DND-41 (cell line): ENCODE results near the gene TMEM243.

Source experiments
- ATAC-seq: fragments of 200-7000 bp; cut with Tn5 transposase; 3 replicates; pipeline ENCODE4 v1.9.1; 2021; ENCODE audit warnings: low read depth; ENCODE audit not compliant: insufficient read depth
- DNase-seq: peaks from one replicate; pipeline ENCODE4 v3.0.0-alpha.2; 2020
- H2AFZ ChIP-seq: 2 replicates; pipeline ENCODE4 v1.6.0; 2012; ENCODE audit warnings: low read depth, low read length
- H3K27ac ChIP-seq: 2 replicates; pipeline ENCODE4 v1.5.1; 2012; ENCODE audit warnings: low read length, inconsistent platforms
- H3K27me3 ChIP-seq: fragments of 200-600 bp; sonication (generic); 2 replicates; pipeline ENCODE4 v1.6.0; 2012; ENCODE audit warnings: low read length, mild to moderate bottlenecking, inconsistent platforms; ENCODE audit not compliant: insufficient read depth, poor library complexity
- H3K36me3 ChIP-seq: 2 replicates; pipeline ENCODE4 v1.5.1; 2012; ENCODE audit warnings: low read length, inconsistent platforms; ENCODE audit not compliant: insufficient read depth
- H3K4me1 ChIP-seq: 2 replicates; pipeline ENCODE4 v1.5.1; 2012; ENCODE audit warnings: mild to moderate bottlenecking, low read length; ENCODE audit not compliant: insufficient read depth
- H3K4me2 ChIP-seq: 2 replicates; pipeline ENCODE4 v1.6.0; 2012; ENCODE audit warnings: mild to moderate bottlenecking, moderate library complexity, low read length, inconsistent platforms; ENCODE audit not compliant: insufficient read depth
- H3K4me3 ChIP-seq, 2 experiments: fragments of 200-600 bp in 1 of 2; shearing (Covaris generic) in 1 of 2; 2 replicates each; pipeline ENCODE4 v1.5.1; 2012 to 2016; ENCODE audit warnings: inconsistent platforms in 2 of 2, low read length in 2 of 2, mild to moderate bottlenecking in 2 of 2, low read depth in 1 of 2, moderate library complexity in 1 of 2
- H3K79me2 ChIP-seq: 2 replicates; pipeline ENCODE4 v1.6.0; 2012; ENCODE audit warnings: low read length, inconsistent platforms; ENCODE audit not compliant: insufficient read depth
- H3K9ac ChIP-seq: 2 replicates; pipeline ENCODE4 v1.6.0; 2012; ENCODE audit warnings: low read depth, mild to moderate bottlenecking, inconsistent platforms, low read length, moderate library complexity
- H3K9me3 ChIP-seq: 2 replicates; pipeline ENCODE4 v1.5.1; 2012; ENCODE audit warnings: low read length, moderate library complexity, mild to moderate bottlenecking, inconsistent platforms; ENCODE audit not compliant: insufficient read depth, severe bottlenecking
- H4K20me1 ChIP-seq: 2 replicates; pipeline ENCODE4 v1.6.0; 2012; ENCODE audit warnings: low read length; ENCODE audit not compliant: insufficient read depth
- EZH2 ChIP-seq: IDR thresholded peaks from 3 replicates; pipeline ENCODE4 v1.6.1; 2012; ENCODE audit warnings: borderline replicate concordance, low read depth, mild to moderate bottlenecking, moderate library complexity, low read length, inconsistent platforms; ENCODE audit not compliant: severe bottlenecking
- TF ChIP-seq, protein P1 (sequence below): IDR thresholded peaks from 2 replicates; pipeline ENCODE4 v1.5.1; 2012; ENCODE audit warnings: borderline replicate concordance, low read length, moderate library complexity, mild to moderate bottlenecking; ENCODE audit not compliant: poor library complexity, severe bottlenecking; ENCODE audit errors: extremely low read depth

The TMEM243 gene

DNA sequence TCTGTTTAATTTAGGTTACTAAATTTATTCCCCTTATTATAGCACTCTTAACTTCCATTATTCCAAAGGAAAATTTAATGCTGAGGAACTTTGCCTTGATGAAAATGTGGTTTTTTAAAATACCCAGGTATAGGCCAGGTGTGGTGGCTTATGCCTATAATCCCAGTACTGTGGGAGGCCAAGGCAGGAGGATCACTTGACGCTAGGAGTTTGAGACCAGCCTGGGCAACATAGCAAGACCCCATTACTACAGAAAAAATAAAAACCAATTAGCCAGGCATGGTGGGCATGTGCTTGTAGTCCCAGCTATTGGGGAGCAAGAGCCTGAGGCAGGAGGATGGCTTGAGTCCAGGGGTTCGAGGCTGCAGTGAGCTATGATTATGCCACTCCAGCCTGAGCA, 32.4 kb downstream of the TMEM243 start:
- no peak for ATAC-seq
- no peaks in the 10 kb centered on the region for H3K9me3 ChIP-seq
- H3K4me3 ChIP-seq: no peak overlapping the region
- TF ChIP-seq EZH2: no peak
- TF ChIP-seq, protein P1, sequence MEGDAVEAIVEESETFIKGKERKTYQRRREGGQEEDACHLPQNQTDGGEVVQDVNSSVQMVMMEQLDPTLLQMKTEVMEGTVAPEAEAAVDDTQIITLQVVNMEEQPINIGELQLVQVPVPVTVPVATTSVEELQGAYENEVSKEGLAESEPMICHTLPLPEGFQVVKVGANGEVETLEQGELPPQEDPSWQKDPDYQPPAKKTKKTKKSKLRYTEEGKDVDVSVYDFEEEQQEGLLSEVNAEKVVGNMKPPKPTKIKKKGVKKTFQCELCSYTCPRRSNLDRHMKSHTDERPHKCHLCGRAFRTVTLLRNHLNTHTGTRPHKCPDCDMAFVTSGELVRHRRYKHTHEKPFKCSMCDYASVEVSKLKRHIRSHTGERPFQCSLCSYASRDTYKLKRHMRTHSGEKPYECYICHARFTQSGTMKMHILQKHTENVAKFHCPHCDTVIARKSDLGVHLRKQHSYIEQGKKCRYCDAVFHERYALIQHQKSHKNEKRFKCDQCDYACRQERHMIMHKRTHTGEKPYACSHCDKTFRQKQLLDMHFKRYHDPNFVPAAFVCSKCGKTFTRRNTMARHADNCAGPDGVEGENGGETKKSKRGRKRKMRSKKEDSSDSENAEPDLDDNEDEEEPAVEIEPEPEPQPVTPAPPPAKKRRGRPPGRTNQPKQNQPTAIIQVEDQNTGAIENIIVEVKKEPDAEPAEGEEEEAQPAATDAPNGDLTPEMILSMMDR: no peak
- H2AFZ ChIP-seq: no peak overlapping the region
- no peak overlapping the region for H3K4me2 ChIP-seq
- H3K27me3 ChIP-seq: no peaks in the 10 kb centered on the region
- H3K4me1 ChIP-seq: no peaks in the 10 kb centered on the region
- peaks cover 6% of the 10 kb centered on the region for H3K79me2 ChIP-seq
- DNase-seq: no peak
- peaks cover 3% of the 10 kb centered on the region; the same call in 1 of the 2 replicates for H4K20me1 ChIP-seq
- H3K27ac ChIP-seq: no peak overlapping the region
- peaks cover 99% of the 10 kb centered on the region for H3K36me3 ChIP-seq
- no peak overlapping the region for H3K9ac ChIP-seq

DNA sequence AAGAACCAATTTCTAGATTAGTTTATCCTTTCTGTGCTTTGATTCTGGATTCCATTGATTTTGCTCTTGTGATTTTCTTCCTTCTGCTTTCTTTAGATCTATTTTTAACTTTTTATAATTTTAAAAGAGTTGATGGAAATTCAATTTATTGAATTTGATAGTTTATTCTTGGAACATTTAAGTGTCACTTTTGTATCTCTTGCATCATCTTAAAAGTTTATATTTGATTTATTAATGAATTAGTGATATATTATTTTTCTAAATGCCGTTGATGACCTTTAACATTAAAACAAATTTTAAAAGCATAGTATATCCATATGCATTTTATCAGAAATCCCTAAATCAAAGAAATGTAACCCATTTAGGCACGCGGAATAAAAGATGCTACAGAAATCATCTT, 40.4 kb downstream of the TMEM243 start:
- H3K4me1 ChIP-seq: no peaks in the 10 kb centered on the region
- H2AFZ ChIP-seq: no peak overlapping the region
- no peak for ATAC-seq
- H3K27me3 ChIP-seq: no peaks in the 10 kb centered on the region
- no peak overlapping the region for H3K4me3 ChIP-seq
- H4K20me1 ChIP-seq: peaks cover 6% of the 10 kb centered on the region
- DNase-seq: no peak
- H3K9ac ChIP-seq: no peak overlapping the region
- H3K79me2 ChIP-seq: peaks cover 43% of the 10 kb centered on the region
- no peak for TF ChIP-seq EZH2
- TF ChIP-seq, protein P1: no peak
- peaks cover 100% of the 10 kb centered on the region for H3K36me3 ChIP-seq
- no peaks in the 10 kb centered on the region for H3K9me3 ChIP-seq
- H3K4me2 ChIP-seq: no peak overlapping the region
- H3K27ac ChIP-seq: no peak overlapping the region

DNA sequence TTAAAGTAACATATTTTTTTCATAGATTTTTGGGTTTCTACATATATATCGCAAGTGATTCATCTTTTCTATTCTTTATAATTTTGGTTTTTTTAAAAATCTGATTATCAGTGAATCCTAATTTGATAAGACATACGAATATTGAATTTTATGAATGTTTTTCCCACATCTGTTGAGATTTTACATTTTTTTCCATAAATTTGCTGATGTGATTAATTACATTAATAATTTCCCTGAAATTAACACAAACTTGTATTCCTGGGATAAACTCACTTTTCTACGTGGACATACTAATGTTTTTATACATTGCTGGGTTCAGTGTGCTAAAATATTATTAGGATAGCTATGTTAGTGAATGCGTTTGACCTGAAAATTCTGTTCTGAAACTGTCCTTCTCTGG, 41.2 kb downstream of the TMEM243 start:
- peaks cover 48% of the 10 kb centered on the region for H3K79me2 ChIP-seq

More for the DNA sequence above, 41.2 kb downstream of the TMEM243 start:
- H3K9me3 ChIP-seq: no peaks in the 10 kb centered on the region
- H3K36me3 ChIP-seq: peaks cover 100% of the 10 kb centered on the region
- no peaks in the 10 kb centered on the region for H3K27me3 ChIP-seq
- no peaks in the 10 kb centered on the region for H3K4me1 ChIP-seq
- H3K27ac ChIP-seq: no peak overlapping the region
- no peak overlapping the region for H3K9ac ChIP-seq
- H4K20me1 ChIP-seq: peaks cover 6% of the 10 kb centered on the region
- TF ChIP-seq, protein P1: no peak
- TF ChIP-seq EZH2: no peak
- no peak overlapping the region for H3K4me3 ChIP-seq
- no peak overlapping the region for H3K4me2 ChIP-seq
- DNase-seq: no peak
- no peak for ATAC-seq
- no peak overlapping the region for H2AFZ ChIP-seq
